Astrocyte (in vitro differentiated cells and primary cell): Measurements from ENCODE around the gene AKAP12. TPM values are rescaled to one million over a fixed set of nuclear protein-coding genes. Genes with fewer than 3 reads are reported as not detected.

Source experiments
- DNase-seq: peaks from one replicate; pipeline ENCODE4 v3.0.0-alpha.2; 2010; ENCODE audit warnings: low read depth
- FAIRE-seq: peaks from 2 replicates; lab custom pipeline; 2011; peaks lifted over from hg19 to GRCh38; lab: Jason Lieb, UNC
- H2AFZ ChIP-seq: 2 replicates; pipeline ENCODE4 v1.6.0; 2012; ENCODE audit warnings: low read depth, low read length, inconsistent platforms
- H3K27ac ChIP-seq: 2 replicates; pipeline ENCODE4 v1.5.1; 2011; ENCODE audit warnings: low read depth, low read length, inconsistent platforms
- H3K27me3 ChIP-seq: 2 replicates; pipeline ENCODE4 v1.6.0; 2011; ENCODE audit warnings: low read length, inconsistent platforms; ENCODE audit not compliant: insufficient read depth
- H3K36me3 ChIP-seq: 2 replicates; pipeline ENCODE4 v1.5.1; 2011; ENCODE audit warnings: low read length, inconsistent platforms; ENCODE audit not compliant: insufficient read depth
- H3K4me1 ChIP-seq: 2 replicates; pipeline ENCODE4 v1.5.1; 2011; ENCODE audit warnings: low read length, inconsistent platforms; ENCODE audit not compliant: insufficient read depth
- H3K4me2 ChIP-seq: 2 replicates; pipeline ENCODE4 v1.6.0; 2012; ENCODE audit warnings: low read length, inconsistent platforms
- H3K4me3 ChIP-seq: 2 replicates; pipeline ENCODE4 v1.5.1; 2011; ENCODE audit warnings: low read depth, mild to moderate bottlenecking, low read length, inconsistent platforms; ENCODE audit not compliant: insufficient read depth
- H3K79me2 ChIP-seq: 2 replicates; pipeline ENCODE4 v1.6.0; 2012; ENCODE audit warnings: mild to moderate bottlenecking, low read length, inconsistent platforms; ENCODE audit not compliant: insufficient read depth
- H3K9ac ChIP-seq: 2 replicates; pipeline ENCODE4 v1.6.0; 2012; ENCODE audit warnings: mild to moderate bottlenecking, low read length, inconsistent platforms
- H3K9me3 ChIP-seq: 2 replicates; pipeline ENCODE4 v1.5.1; 2012; ENCODE audit warnings: low read depth, mild to moderate bottlenecking, low read length, inconsistent platforms; ENCODE audit not compliant: insufficient read depth
- H4K20me1 ChIP-seq: 2 replicates; pipeline ENCODE4 v1.6.0; 2012; ENCODE audit warnings: low read length, inconsistent platforms; ENCODE audit not compliant: insufficient read depth
- H3K27ac Mint-ChIP-seq: one replicate; pipeline ENCODE4 v1.8.0; 2021; ENCODE audit warnings: mild to moderate bottlenecking, mixed read lengths; ENCODE audit not compliant: unreplicated experiment
- H3K27me3 Mint-ChIP-seq: one replicate; pipeline ENCODE4 v1.8.0; 2021; ENCODE audit warnings: low read depth, mixed read lengths; ENCODE audit not compliant: unreplicated experiment
- H3K36me3 Mint-ChIP-seq: one replicate; pipeline ENCODE4 v1.8.0; 2021; ENCODE audit warnings: low read depth, mixed read lengths; ENCODE audit not compliant: unreplicated experiment
- H3K4me1 Mint-ChIP-seq: one replicate; pipeline ENCODE4 v1.8.0; 2021; ENCODE audit warnings: low read depth, mixed read lengths; ENCODE audit not compliant: unreplicated experiment
- H3K4me3 Mint-ChIP-seq: one replicate; pipeline ENCODE4 v1.8.0; 2021; ENCODE audit warnings: mild to moderate bottlenecking, moderate library complexity, mixed read lengths; ENCODE audit not compliant: unreplicated experiment
- H3K9me3 Mint-ChIP-seq: one replicate; pipeline ENCODE4 v1.8.0; 2021; ENCODE audit warnings: mild to moderate bottlenecking, mixed read lengths; ENCODE audit not compliant: unreplicated experiment
- CTCF ChIP-seq: IDR thresholded peaks from 2 replicates; pipeline ENCODE4 v1.5.1; 2011; ENCODE audit warnings: low read depth, mild to moderate bottlenecking, inconsistent platforms, low read length, moderate library complexity; ENCODE audit not compliant: insufficient read depth
- EZH2 ChIP-seq: IDR thresholded peaks from 2 replicates; pipeline ENCODE4 v1.6.1; 2012; ENCODE audit warnings: mild to moderate bottlenecking, low read length, inconsistent platforms; ENCODE audit not compliant: insufficient read depth
- total RNA-seq: library from RNA; stranded (reverse); gene quantifications from 2 replicates; pipeline ENCODE4 v1.2.1, GENCODE V29; 2021

AKAP12 gene
- total RNA-seq, 1 donor from 2014 or later: 115 TPM

DNA sequence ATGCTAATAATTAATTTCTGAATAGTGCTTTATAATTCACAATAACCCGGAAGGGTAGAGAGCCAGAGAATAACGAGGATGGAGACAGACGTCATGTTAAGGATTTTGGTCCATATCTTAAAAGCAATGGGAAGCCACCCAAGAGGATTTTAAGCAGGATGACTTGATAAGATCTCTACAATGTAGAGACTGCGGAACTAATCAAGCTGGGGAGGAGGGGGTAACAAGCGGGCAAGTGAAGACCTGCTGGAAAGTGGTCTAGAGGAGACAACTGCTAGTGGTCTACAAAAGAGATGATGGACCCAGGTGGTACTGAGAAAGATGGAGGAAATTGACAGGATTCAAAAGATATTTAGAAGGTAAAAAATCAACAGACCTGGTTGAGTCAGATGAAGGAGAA lies 144.4 kb downstream of the AKAP12 start:
- DNase-seq (no peak), FAIRE-seq (no peak)
- no peak overlapping the region for H3K4me2 ChIP-seq
- Mint-ChIP-seq H3K27me3 (no peaks in the 10 kb centered on the region), H3K4me1 (peaks cover 23% of the 10 kb centered on the region), H3K27ac (no peak overlapping the region), H3K36me3 (peaks cover 7% of the 10 kb centered on the region), H3K9me3 (no peaks in the 10 kb centered on the region), H3K4me3 (no peak overlapping the region)
- peaks cover 19% of the 10 kb centered on the region for H3K4me1 ChIP-seq
- no peaks in the 10 kb centered on the region for H3K27me3 ChIP-seq
- H3K9ac ChIP-seq: no peak overlapping the region
- H3K36me3 ChIP-seq: no peaks in the 10 kb centered on the region
- H3K9me3 ChIP-seq: no peaks in the 10 kb centered on the region
- no peak overlapping the region for H2AFZ ChIP-seq
- H3K79me2 ChIP-seq: peaks cover 93% of the 10 kb centered on the region
- H3K27ac ChIP-seq: no peak overlapping the region
- TF ChIP-seq EZH2: no peak
- no peak for TF ChIP-seq CTCF
- H3K4me3 ChIP-seq: no peak overlapping the region
- H4K20me1 ChIP-seq: peaks cover 10% of the 10 kb centered on the region

DNA sequence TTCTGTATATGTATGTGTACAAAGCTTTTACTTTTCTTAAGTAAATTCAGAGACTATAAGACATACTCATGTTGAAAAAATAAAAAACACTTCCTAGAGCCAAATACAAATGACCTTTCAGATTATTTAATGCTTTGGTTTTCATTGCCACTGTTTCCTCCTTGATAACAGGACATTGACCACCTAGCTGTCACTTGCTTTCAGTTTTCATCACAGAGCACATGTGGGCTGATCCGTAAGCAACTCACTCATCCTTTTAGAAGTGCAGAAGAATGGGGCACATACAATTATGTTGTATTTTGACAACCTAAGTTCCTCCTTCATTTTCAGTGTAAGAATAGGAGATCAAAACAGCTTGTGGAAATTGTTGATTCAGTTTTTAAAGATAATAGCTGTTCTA lies 145.4 kb downstream of the AKAP12 start:
- H3K36me3 ChIP-seq: no peaks in the 10 kb centered on the region
- H3K9ac ChIP-seq: no peak overlapping the region
- no peak overlapping the region for H3K4me3 Mint-ChIP-seq
- no peak overlapping the region for H3K4me3 ChIP-seq
- no peak overlapping the region for H3K27ac ChIP-seq
- peaks cover 7% of the 10 kb centered on the region for H4K20me1 ChIP-seq
- no peaks in the 10 kb centered on the region for H3K27me3 ChIP-seq
- H3K36me3 Mint-ChIP-seq: peaks cover 8% of the 10 kb centered on the region
- no peak overlapping the region for H3K4me2 ChIP-seq
- no peaks in the 10 kb centered on the region for H3K9me3 ChIP-seq
- peaks cover 22% of the 10 kb centered on the region for H3K4me1 Mint-ChIP-seq
- no peaks in the 10 kb centered on the region for H3K27me3 Mint-ChIP-seq
- no peak overlapping the region for H2AFZ ChIP-seq
- peaks cover 23% of the 10 kb centered on the region for H3K4me1 ChIP-seq
- FAIRE-seq: no peak
- DNase-seq: no peak
- no peak overlapping the region for H3K27ac Mint-ChIP-seq
- no peaks in the 10 kb centered on the region for H3K9me3 Mint-ChIP-seq
- TF ChIP-seq CTCF (no peak), EZH2 (no peak)
- peaks cover 84% of the 10 kb centered on the region for H3K79me2 ChIP-seq

GRCh38 chr6:151387175-151387970 lies 147.6 kb downstream of the AKAP12 start:
- no peaks in the 10 kb centered on the region for H3K27me3 Mint-ChIP-seq
- H3K27me3 ChIP-seq: no peaks in the 10 kb centered on the region
- no peaks in the 10 kb centered on the region for H3K36me3 ChIP-seq
- peak overlapping the region; percentile 53 for H2AFZ ChIP-seq
- peak overlapping the region; percentile 91 for H3K27ac Mint-ChIP-seq
- H3K4me1 Mint-ChIP-seq: peaks cover 9% of the 10 kb centered on the region
- TF ChIP-seq CTCF: no peak
- peak; percentile 43 for FAIRE-seq
- H3K36me3 Mint-ChIP-seq: peaks cover 8% of the 10 kb centered on the region
- H3K79me2 ChIP-seq: peaks cover 80% of the 10 kb centered on the region
- H3K4me1 ChIP-seq: peaks cover 30% of the 10 kb centered on the region
- H3K9me3 ChIP-seq: no peaks in the 10 kb centered on the region
- H4K20me1 ChIP-seq: peaks cover 11% of the 10 kb centered on the region
- peak overlapping the region; percentile 78 for H3K4me2 ChIP-seq
- H3K9ac ChIP-seq: peak overlapping the region; percentile 58
- H3K9me3 Mint-ChIP-seq: no peaks in the 10 kb centered on the region
- H3K4me3 ChIP-seq: peak overlapping the region; percentile 27
- peak overlapping the region; percentile 54 for H3K27ac ChIP-seq
- peak; percentile 84 for DNase-seq
- peak overlapping the region; percentile 50 for H3K4me3 Mint-ChIP-seq
